Measurements from ENCODE around the gene C3orf20. TPM values are rescaled to one million over a fixed set of nuclear protein-coding genes. Genes with fewer than 3 reads are reported as not detected.

Gene C3orf20
- total and polyA plus RNA-seq, 2 donors (not counting 1 experiment from before 2014, with no cell fraction given), result 0.12 to 0.34 TPM

- Histone ChIP-seq H3K9ac (ENCODE audit: low read length) (no peak overlapping the region), H3K27me3 (replicated peaks in 1 of 4; ENCODE audit: control extremely low read depth in 1 of 4, control insufficient read depth in 3 of 4, insufficient read depth in 4 of 4, low read length in 3 of 4) (peaks cover 0 to 45% (median 27%) of the 10 kb centered on the region in 4 experiments), H3K9me3 (ENCODE audit: control extremely low read depth in 1 of 3, control insufficient read depth in 2 of 3, insufficient read depth in 1 of 3, low read length in 2 of 3) (no peaks in the 10 kb centered on the region), H3K79me2 (ENCODE audit: control insufficient read depth, insufficient read depth, low read length) (no peaks in the 10 kb centered on the region), H3K4me2 (replicated peaks; ENCODE audit: low read depth, low read length, poor library complexity, severe bottlenecking) (no peak overlapping the region), H3K4me3 (ENCODE audit: control extremely low read depth in 1 of 5, extremely low read depth in 1 of 5, insufficient read depth in 1 of 5, low read depth in 2 of 5, low read length in 4 of 5) (no peak overlapping the region), H4K20me1 (ENCODE audit: control insufficient read depth, insufficient read depth, low read length, poor library complexity, severe bottlenecking) (no peaks in the 10 kb centered on the region), H3K27ac (ENCODE audit: low read length in 2 of 2) (no peak overlapping the region), H3K4me1 (ENCODE audit: control insufficient read depth in 2 of 2, insufficient read depth in 2 of 2, low read length in 2 of 2) (no peaks in the 10 kb centered on the region), H2AFZ (ENCODE audit: insufficient read depth, low read depth, low read length, poor library complexity, severe bottlenecking) (no peak overlapping the region), H3K36me3 (replicated peaks in 1 of 2; ENCODE audit: control extremely low read depth in 1 of 2, control insufficient read depth in 1 of 2, extremely low read depth in 1 of 2, insufficient read depth in 2 of 2, low read length in 1 of 2) (no peaks in the 10 kb centered on the region)
- DNase-seq (no peak), ATAC-seq (ENCODE audit: low read depth) (no peak)
- ChIA-PET POLR2A (no interaction called here), CTCF (interaction anchor here (1.5 kb wide), 1 partner anchor 280 kb away, joined by 3 read pairs; no protein-coding TSS in a partner anchor)
- TF ChIP-seq EZH2 (IDR thresholded peaks at IDR 0.05; ENCODE audit: borderline replicate concordance, insufficient read depth, low read depth, low read length, poor library complexity, severe bottlenecking) (no peak), CTCF (IDR thresholded peaks at IDR 0.05) (no peak)
- intact Hi-C loops (cut with micrococcal nuclease), result no loop called here
- H3K4me3 Mint-ChIP-seq, result no peak overlapping the region
- no peaks in the 10 kb centered on the region for H3K9me3 Mint-ChIP-seq (ENCODE audit: insufficient read depth)
- H3K4me1 Mint-ChIP-seq, result no peaks in the 10 kb centered on the region
- peaks cover 50% of the 10 kb centered on the region for H3K27me3 Mint-ChIP-seq
- no peak overlapping the region for H3K27ac Mint-ChIP-seq
- 89% methylated on average over 4 of the region's 4 CpGs for WGBS (ENCODE audit: insufficient coverage)
These were observed 33.6 kb upstream of the C3orf20 start for GRCh38 chr3:14641346-14641745.

- 100% methylated on average over 1 of the region's 5 CpGs for WGBS (ENCODE audit: insufficient coverage)
- H3K4me1 Mint-ChIP-seq, result peaks cover 2% of the 10 kb centered on the region
- H3K27me3 ChIP-seq (replicated peaks in 1 of 4; ENCODE audit: control extremely low read depth in 1 of 4, control insufficient read depth in 3 of 4, insufficient read depth in 4 of 4, low read length in 3 of 4), result peaks cover 0 to 10% (median 3%) of the 10 kb centered on the region in 4 experiments
These were observed 29.5 kb upstream of the C3orf20 start for GRCh38 chr3:14645453-14645852.

More at GRCh38 chr3:14645453-14645852, 29.5 kb upstream of the C3orf20 start:
- no peak for TF ChIP-seq CTCF (IDR thresholded peaks at IDR 0.05)
- TF ChIP-seq EZH2 (IDR thresholded peaks at IDR 0.05; ENCODE audit: borderline replicate concordance, insufficient read depth, low read depth, low read length, poor library complexity, severe bottlenecking), result no peak
- POLR2A ChIA-PET, result no interaction called here
- no peak overlapping the region for H3K4me3 ChIP-seq (ENCODE audit: control extremely low read depth in 1 of 5, extremely low read depth in 1 of 5, insufficient read depth in 1 of 5, low read depth in 2 of 5, low read length in 4 of 5)
- ATAC-seq (ENCODE audit: low read depth), result no peak
- H3K9me3 Mint-ChIP-seq (ENCODE audit: insufficient read depth), result no peaks in the 10 kb centered on the region
- no peaks in the 10 kb centered on the region for H4K20me1 ChIP-seq (ENCODE audit: control insufficient read depth, insufficient read depth, low read length, poor library complexity, severe bottlenecking)
- H3K9me3 ChIP-seq (ENCODE audit: control extremely low read depth in 1 of 3, control insufficient read depth in 2 of 3, insufficient read depth in 1 of 3, low read length in 2 of 3), result no peaks in the 10 kb centered on the region
- peaks cover 12% of the 10 kb centered on the region for H3K27me3 Mint-ChIP-seq
- no peak overlapping the region for H3K4me2 ChIP-seq (replicated peaks; ENCODE audit: low read depth, low read length, poor library complexity, severe bottlenecking)
- H3K9ac ChIP-seq (ENCODE audit: low read length), result no peak overlapping the region
- no peak for DNase-seq
- H3K4me1 ChIP-seq (ENCODE audit: control insufficient read depth in 2 of 2, insufficient read depth in 2 of 2, low read length in 2 of 2), result peaks cover 4% of the 10 kb centered on the region in 2 donors
- intact Hi-C loops (cut with micrococcal nuclease), result no loop called here
- H2AFZ ChIP-seq (ENCODE audit: insufficient read depth, low read depth, low read length, poor library complexity, severe bottlenecking), result no peak overlapping the region
- no peaks in the 10 kb centered on the region for H3K79me2 ChIP-seq (ENCODE audit: control insufficient read depth, insufficient read depth, low read length)
- H3K4me3 Mint-ChIP-seq, result no peak overlapping the region
- no peak overlapping the region for H3K27ac Mint-ChIP-seq
- H3K27ac ChIP-seq (ENCODE audit: low read length in 2 of 2), result no peak overlapping the region
- CTCF ChIA-PET, result no interaction called here
- H3K36me3 ChIP-seq (replicated peaks in 1 of 2; ENCODE audit: control extremely low read depth in 1 of 2, control insufficient read depth in 1 of 2, extremely low read depth in 1 of 2, insufficient read depth in 2 of 2, low read length in 1 of 2), result no peaks in the 10 kb centered on the region
